HepG2 (cell line): ENCODE measurements around the gene IL11RA. TPM values are rescaled to one million over a fixed set of nuclear protein-coding genes. Genes with fewer than 3 reads are reported as not detected.

Experiments used
- GABPB1 ChIP-seq: IDR thresholded peaks from 2 replicates; pipeline ENCODE4 v1.6.1; 2016; ENCODE audit warnings: mild to moderate bottlenecking, missing genetic modification reagents, moderate library complexity, missing compliant biosample characterization
- HOXA3 ChIP-seq: sonication (generic); formaldehyde crosslinking; IDR thresholded peaks from 2 replicates; pipeline ENCODE4 v1.5.0; 2020; ENCODE audit warnings: missing genetic modification reagents
- KDM3A ChIP-seq: IDR thresholded peaks from 2 replicates; pipeline ENCODE4 v1.6.1; 2018; ENCODE audit warnings: low read depth, missing compliant biosample characterization
- KDM6A ChIP-seq: IDR thresholded peaks from 2 replicates; pipeline ENCODE4 v1.6.1; 2016; ENCODE audit warnings: low read depth
- LCORL ChIP-seq, 2 experiments: fragments of 450-650 bp in 1 of 2; sonication (generic) in 1 of 2; formaldehyde crosslinking in 1 of 2; IDR thresholded peaks; 2 replicates each; pipeline versions ENCODE4 v1.5.0 to v1.6.1; 2017 to 2020; ENCODE audit warnings: antibody characterized with exemption in 1 of 2, missing genetic modification reagents in 1 of 2
- MIXL1 ChIP-seq: IDR thresholded peaks from 2 replicates; pipeline ENCODE4 v1.6.1; 2016
- PATZ1 ChIP-seq: sonication (generic); formaldehyde crosslinking; IDR thresholded peaks from 2 replicates; pipeline ENCODE4 v1.4.0; 2020; ENCODE audit warnings: missing genetic modification reagents
- RCOR2 ChIP-seq: IDR thresholded peaks from 2 replicates; pipeline ENCODE4 v1.6.1; 2016; ENCODE audit warnings: missing biosample characterization, missing genetic modification reagents
- REST ChIP-seq, 2 experiments: IDR thresholded peaks; 2 replicates each; pipeline ENCODE4 v1.6.1; 2011 to 2012; ENCODE audit warnings: low read length in 2 of 2, borderline replicate concordance in 1 of 2, low read depth in 1 of 2, mild to moderate bottlenecking in 1 of 2, moderate library complexity in 1 of 2
- RXRB ChIP-seq: IDR thresholded peaks from 2 replicates; pipeline ENCODE4 v1.6.1; 2016; ENCODE audit warnings: borderline replicate concordance, missing genetic modification reagents, missing compliant biosample characterization
- SOX5 ChIP-seq: IDR thresholded peaks from 2 replicates; pipeline ENCODE4 v1.6.1; 2016; ENCODE audit warnings: borderline replicate concordance
- SP5 ChIP-seq: IDR thresholded peaks from 2 replicates; pipeline ENCODE4 v1.6.1; 2016; ENCODE audit warnings: low read depth, borderline replicate concordance
- ZBTB3 ChIP-seq: sonication (generic); formaldehyde crosslinking; IDR thresholded peaks from 2 replicates; pipeline ENCODE4 v1.4.0; 2020; ENCODE audit warnings: low read depth, mild to moderate bottlenecking, moderate library complexity, missing genetic modification reagents, borderline replicate concordance
- ZKSCAN1 ChIP-seq: fragments of 150-350 bp; IDR thresholded peaks from 2 replicates; pipeline ENCODE4 v1.6.1; 2014; ENCODE audit warnings: low read length
- ZNF207 ChIP-seq: fragments of 450-650 bp; IDR thresholded peaks from 2 replicates; pipeline ENCODE4 v1.6.1; 2016; ENCODE audit warnings: antibody characterized with exemption, borderline replicate concordance
- ZNF337 ChIP-seq: sonication (generic); formaldehyde crosslinking; IDR thresholded peaks from 2 replicates; pipeline ENCODE4 v1.5.1; 2020; ENCODE audit warnings: missing genetic modification reagents, low read depth, mild to moderate bottlenecking, borderline replicate concordance
- ZNF549 ChIP-seq: sonication (generic); formaldehyde crosslinking; IDR thresholded peaks from 2 replicates; pipeline ENCODE4 v1.5.0; 2020; ENCODE audit warnings: missing genetic modification reagents
- ZNF572 ChIP-seq: sonication (generic); formaldehyde crosslinking; IDR thresholded peaks from 2 replicates; pipeline ENCODE4 v1.5.1; 2020; ENCODE audit warnings: mild to moderate bottlenecking, missing genetic modification reagents
- ZNF580 ChIP-seq: IDR thresholded peaks from 2 replicates; pipeline ENCODE4 v1.6.1; 2016; ENCODE audit warnings: low read depth, borderline replicate concordance
- ZNF691 ChIP-seq: sonication (generic); formaldehyde crosslinking; IDR thresholded peaks from 2 replicates; pipeline ENCODE4 v1.4.0; 2020; ENCODE audit warnings: missing genetic modification reagents, low read depth, mild to moderate bottlenecking, borderline replicate concordance
- polyA plus RNA-seq, 8 experiments: library from polyadenylated mRNA; depleted of rRNA in 3 of 8; stranded (reverse) in 7 of 8; unstranded in 1 of 8; fragments of >200 nt; fragmentation: Illumina TruSeq in 4 of 8; extraction: Trizol in 4 of 8; gene quantifications; 2 replicates each; pipeline versions ENCODE4 v1.2.1 to v1.2.3, GENCODE V29; 2011 to 2016; ENCODE audit warnings: low read depth in 4 of 8, missing spikeins in 1 of 8, mixed read lengths in 1 of 8; ENCODE audit not compliant: insufficient read depth in 1 of 8
- total RNA-seq, 5 experiments: library from RNA; depleted of rRNA; stranded (reverse); fragments of >200 nt; fragmentation: Illumina TruSeq; extraction: Trizol; gene quantifications; 2 replicates each; pipeline ENCODE4 v1.2.3, GENCODE V29; 2016; ENCODE audit warnings: low read depth in 1 of 5

IL11RA gene
- total and polyA plus RNA-seq, 2 of the 13 experiments (the other 11 are each of a cell fraction or from before 2014, with no cell fraction given), result 2.0 to 4.2 TPM

GRCh38 chr9:34644766-34645314 is 7.1 kb upstream of the IL11RA start (continued):
- TF ChIP-seq ZNF691 (CRISPR knock-in tag) (no peak), SOX5 (CRISPR knock-in tag) (peak; percentile 60; the same call in 1 of the 2 replicates), ZBTB3 (0 out of 2 replicates have a peak, but pooled peaks have one; percentile 45), PATZ1 (CRISPR knock-in tag) (peak; percentile 44), HOXA3 (CRISPR knock-in tag) (peak; percentile 73), ZKSCAN1 (no peak), KDM3A (CRISPR knock-in tag) (no peak), REST (IDR thresholded peaks at IDR 0.05; ENCODE audit: borderline replicate concordance in 1 of 2, low read depth in 1 of 2, low read length in 2 of 2) (peak in 1 of 2 experiments; percentile 57; a peak in 1 of 4 replicates), KDM6A (CRISPR knock-in tag) (peak; percentile 95), ZNF337 (peak; percentile 55; the same call in 1 of the 2 replicates), SP5 (CRISPR knock-in tag) (peak; percentile 42; the same call in 1 of the 2 replicates), GABPB1 (CRISPR knock-in tag) (no peak), ZNF207 (no peak), LCORL (IDR thresholded peaks at IDR 0.05) (no peak), LCORL (CRISPR knock-in tag; IDR thresholded peaks at IDR 0.05) (peak; percentile 70; the same call in 1 of the 2 replicates), ZNF549 (CRISPR knock-in tag) (no peak), ZNF580 (peak; percentile 38; the same call in 1 of the 2 replicates), ZNF572 (CRISPR knock-in tag) (0 out of 2 replicates have a peak, but pooled peaks have one; percentile 54), MIXL1 (CRISPR knock-in tag) (peak; percentile 79; the same call in 1 of the 2 replicates), RXRB (CRISPR knock-in tag) (peak; percentile 100), RCOR2 (CRISPR knock-in tag) (peak; percentile 69)
